GM15510 (cell line): ENCODE results near the gene CHST8.

Experiments
- POLR2A ChIP-seq: IDR thresholded peaks from 3 replicates; pipeline ENCODE4 v1.6.1; 2011; ENCODE audit warnings: borderline replicate concordance; ENCODE audit not compliant: insufficient read length; ENCODE audit errors: extremely low read depth

CHST8 gene

GRCh38 chr19:33701565-33701964, 79.8 kb downstream of the CHST8 start:
- no peak for TF ChIP-seq POLR2A

GRCh38 chr19:33702606-33703437, 81.1 kb downstream of the CHST8 start:
- TF ChIP-seq POLR2A: no peak

- TF ChIP-seq POLR2A: no peak
These were observed 81.6 kb downstream of the CHST8 start for GRCh38 chr19:33703438-33703750.

- TF ChIP-seq POLR2A: no peak
These were observed 82.1 kb downstream of the CHST8 start for GRCh38 chr19:33703821-33704220.

- no peak for TF ChIP-seq POLR2A
These were observed 82.5 kb downstream of the CHST8 start for GRCh38 chr19:33704271-33704670.

GRCh38 chr19:33705090-33705847, 83.5 kb downstream of the CHST8 start:
- TF ChIP-seq POLR2A: no peak

DNA sequence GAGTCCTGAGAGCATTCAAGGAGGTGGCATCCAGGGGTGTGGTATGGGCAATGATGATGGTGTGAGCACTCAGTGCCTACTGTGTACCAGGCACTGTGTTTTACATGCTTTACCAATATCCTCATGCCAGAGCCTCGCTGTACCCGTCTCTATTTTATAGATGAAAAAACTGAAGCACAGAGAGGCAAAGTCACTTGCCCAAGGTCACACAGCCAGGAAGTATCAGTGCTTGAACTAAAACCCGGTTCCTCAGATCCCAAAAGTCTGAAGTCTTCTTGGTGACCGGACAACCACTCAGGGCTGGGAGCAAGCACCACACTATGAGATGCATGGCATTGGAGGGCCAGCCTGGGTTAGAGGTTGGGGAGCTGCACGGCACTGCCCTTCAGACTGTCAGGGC, 84.1 kb downstream of the CHST8 start:
- TF ChIP-seq POLR2A: no peak

GRCh38 chr19:33706631-33707030, 84.9 kb downstream of the CHST8 start:
- TF ChIP-seq POLR2A: no peak

- no peak for TF ChIP-seq POLR2A
These were observed 90.5 kb downstream of the CHST8 start for GRCh38 chr19:33712268-33712667.

DNA sequence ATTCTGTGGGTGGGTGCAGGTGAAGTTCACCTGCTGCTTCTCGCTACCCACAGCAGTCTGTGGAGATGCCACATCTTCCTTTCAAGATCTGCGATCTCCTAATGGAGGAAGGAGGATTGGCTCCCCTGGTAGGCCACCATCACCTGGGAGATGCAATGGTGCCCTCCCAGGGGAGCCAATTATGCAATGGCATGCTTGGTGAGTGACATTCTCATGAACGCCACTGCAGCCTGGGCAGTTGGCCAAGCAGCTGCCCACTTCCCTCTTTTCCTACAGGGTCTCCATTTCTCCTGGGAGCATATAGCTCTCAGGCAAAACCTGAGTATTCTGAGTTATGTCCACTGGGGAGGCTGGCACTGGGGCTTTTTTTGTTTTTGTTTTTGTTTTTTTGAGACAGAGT, 91.4 kb downstream of the CHST8 start:
- no peak for TF ChIP-seq POLR2A

GRCh38 chr19:33714149-33714548, 92.4 kb downstream of the CHST8 start:
- TF ChIP-seq POLR2A: no peak

DNA sequence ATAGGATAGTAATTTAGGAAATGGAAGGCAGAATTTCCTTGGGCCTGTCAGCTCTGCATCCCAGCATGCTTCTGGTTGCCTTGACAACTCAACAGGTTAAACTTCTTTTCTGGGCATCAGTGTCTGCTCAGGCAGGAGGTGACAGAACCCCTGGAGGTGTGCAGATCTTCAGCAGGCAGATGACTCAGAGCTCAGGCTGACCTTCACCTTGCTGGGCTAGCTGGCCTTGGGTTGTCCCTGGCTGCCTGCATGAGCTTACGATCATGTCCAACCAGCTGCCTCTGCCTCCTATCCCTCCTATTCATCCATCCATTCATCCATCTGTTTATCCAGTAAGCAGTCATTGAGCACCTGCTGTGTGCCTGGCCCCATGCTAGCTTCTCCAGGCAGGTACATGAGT, 93.7 kb downstream of the CHST8 start:
- no peak for TF ChIP-seq POLR2A

GRCh38 chr19:33717878-33718277, 96.1 kb downstream of the CHST8 start:
- no peak for TF ChIP-seq POLR2A

DNA sequence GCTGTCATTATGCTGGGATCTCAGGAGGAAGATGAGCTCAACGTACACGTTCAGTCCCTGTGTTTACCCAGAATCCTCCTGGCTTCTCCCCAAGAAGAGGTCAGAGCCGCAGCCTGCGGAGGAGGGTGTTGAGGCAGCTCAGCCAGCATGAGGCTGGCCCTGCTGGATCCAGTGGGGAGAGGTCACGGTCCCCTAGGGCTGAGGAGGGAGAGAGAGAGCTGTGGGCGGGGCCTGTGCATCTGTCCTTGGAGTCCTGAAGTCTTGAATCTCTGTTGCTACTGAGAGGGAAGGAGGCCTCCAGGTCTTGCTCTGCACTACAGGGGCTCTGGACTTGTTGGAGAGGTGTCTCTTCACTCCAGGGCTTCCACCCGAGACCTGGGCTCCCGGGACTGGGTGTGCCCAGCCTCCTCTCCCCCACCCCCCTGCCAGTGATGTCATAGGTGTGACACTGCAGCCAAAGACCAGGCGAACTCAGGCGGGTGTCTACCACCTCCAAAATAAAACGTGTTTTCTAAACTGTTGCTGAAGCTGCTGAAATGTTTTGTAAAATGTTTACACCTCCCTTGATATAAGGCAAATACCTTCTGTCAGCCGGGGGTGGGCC, 97.0 kb downstream of the CHST8 start:
- TF ChIP-seq POLR2A: no peak

DNA sequence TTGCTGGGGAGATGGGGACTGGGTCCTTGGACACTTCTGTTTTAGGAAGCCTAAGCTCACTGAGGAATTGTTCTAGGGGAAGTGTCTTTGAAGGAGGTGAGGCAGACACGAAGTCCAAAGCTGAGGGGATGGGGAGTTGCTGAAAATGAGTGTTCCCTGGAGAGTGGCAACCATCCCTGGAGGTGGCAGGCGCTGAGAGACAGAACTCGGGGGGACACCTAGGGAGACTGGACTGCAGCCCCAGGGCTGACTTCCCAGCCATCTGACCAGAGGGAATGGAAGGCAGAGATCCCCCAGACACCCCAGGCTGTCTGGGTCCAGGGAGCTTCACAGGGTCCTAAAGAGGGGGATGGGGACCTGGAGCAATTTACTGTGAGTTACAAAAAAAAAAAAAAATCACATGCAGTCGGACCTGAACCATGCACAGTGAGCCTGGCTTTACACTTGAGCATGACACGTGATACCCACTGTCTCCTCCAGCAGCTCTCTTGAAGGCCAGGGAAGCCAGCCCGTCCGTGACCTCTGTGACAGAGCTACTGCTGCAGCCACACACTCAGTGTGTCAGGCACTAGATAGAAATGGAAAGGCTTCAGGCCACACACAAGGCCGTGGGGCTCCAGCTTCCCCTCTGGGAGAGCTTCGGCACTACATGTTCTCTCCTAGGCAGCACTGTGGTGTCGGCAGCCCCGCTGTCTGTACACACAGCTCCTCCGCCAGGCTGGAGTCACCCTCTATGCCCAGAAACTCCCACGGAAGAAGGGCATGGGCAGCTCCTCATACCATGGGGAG, 97.8 kb downstream of the CHST8 start:
- TF ChIP-seq POLR2A: no peak
